Measurements from ENCODE around the gene TRIM45.

GRCh38 chr1:117087686-117088085 is 33.9 kb downstream of the TRIM45 start:
- TF ChIP-seq, protein P1, sequence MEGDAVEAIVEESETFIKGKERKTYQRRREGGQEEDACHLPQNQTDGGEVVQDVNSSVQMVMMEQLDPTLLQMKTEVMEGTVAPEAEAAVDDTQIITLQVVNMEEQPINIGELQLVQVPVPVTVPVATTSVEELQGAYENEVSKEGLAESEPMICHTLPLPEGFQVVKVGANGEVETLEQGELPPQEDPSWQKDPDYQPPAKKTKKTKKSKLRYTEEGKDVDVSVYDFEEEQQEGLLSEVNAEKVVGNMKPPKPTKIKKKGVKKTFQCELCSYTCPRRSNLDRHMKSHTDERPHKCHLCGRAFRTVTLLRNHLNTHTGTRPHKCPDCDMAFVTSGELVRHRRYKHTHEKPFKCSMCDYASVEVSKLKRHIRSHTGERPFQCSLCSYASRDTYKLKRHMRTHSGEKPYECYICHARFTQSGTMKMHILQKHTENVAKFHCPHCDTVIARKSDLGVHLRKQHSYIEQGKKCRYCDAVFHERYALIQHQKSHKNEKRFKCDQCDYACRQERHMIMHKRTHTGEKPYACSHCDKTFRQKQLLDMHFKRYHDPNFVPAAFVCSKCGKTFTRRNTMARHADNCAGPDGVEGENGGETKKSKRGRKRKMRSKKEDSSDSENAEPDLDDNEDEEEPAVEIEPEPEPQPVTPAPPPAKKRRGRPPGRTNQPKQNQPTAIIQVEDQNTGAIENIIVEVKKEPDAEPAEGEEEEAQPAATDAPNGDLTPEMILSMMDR (IDR thresholded peaks at IDR 0.05) = no peak
- no peak for TF ChIP-seq POLR2A (IDR thresholded peaks at IDR 0.05)

All from ovary (tissue), 3 donors.